Fibroblast of the aortic adventitia (primary cell): Measurements from ENCODE around the gene MS4A15. TPM values are rescaled to one million over a fixed set of nuclear protein-coding genes. Genes with fewer than 3 reads are reported as not detected.
"Not testable (repeated sequence)": the region's sequence is repeated elsewhere in the genome, so short reads cannot be mapped to it uniquely, and the experiment has no call there.

Source experiments
- DNase-seq: peaks from one replicate; pipeline ENCODE4 v3.0.0-alpha.2; 2010; ENCODE audit warnings: low read depth
- H3K4me3 ChIP-seq: 2 replicates; pipeline ENCODE4 v1.5.1; 2011; ENCODE audit warnings: low read depth, mild to moderate bottlenecking, control low read depth, low read length, moderate library complexity
- total RNA-seq: library from RNA; depleted of rRNA; stranded (reverse); fragments of >200 nt; gene quantifications from 2 replicates; pipeline ENCODE4 v1.2.3, GENCODE V29; 2012; ENCODE audit warnings: low replicate concordance
- TF ChIP-seq, protein P1 (sequence below): IDR thresholded peaks from 2 replicates; pipeline ENCODE4 v1.5.1; 2011; ENCODE audit warnings: mild to moderate bottlenecking, low read length, control low read depth, inconsistent platforms; ENCODE audit not compliant: insufficient read depth

MS4A15 gene
- total RNA-seq, 1 donor = not detected

DNA sequence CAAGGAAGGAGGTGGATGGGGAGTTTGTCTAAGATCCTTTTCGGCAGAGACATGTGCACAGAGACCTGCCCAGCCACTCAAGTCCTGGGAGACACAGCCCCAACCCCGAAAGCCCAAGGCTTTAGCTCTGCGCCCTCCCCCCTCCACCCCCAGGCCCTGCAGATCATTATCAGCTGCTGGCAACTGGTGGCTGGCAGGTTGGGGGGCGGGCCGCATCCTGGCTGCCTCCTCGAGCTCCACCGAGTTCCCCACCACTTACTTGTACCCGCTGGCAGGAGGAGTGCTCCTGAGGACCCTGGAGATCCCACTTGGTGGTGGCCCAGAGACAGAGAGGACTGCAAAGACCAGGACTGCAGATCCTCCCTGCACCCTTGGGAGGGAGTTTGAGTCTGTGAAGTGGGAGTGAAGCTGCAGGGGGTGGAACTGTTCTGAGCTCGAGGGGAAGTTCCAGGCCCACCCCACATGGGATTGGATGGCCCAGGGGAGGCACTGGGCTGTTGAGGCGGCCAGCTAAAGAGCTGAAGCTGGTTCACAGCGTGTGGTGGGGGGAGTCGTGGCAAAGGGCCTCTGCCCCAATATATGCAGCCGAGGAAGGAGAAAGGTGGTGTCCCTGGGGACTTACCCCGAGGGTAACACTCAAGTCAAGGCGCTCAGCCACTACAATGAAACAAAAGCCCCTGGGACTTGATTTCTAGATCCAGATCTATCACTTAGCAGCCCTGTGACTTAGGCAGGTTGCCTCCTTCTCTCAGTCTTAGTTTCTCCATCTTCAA is 65.3 kb downstream of the MS4A15 start:
- no peak overlapping the region for H3K4me3 ChIP-seq
- no peak for DNase-seq
- TF ChIP-seq, protein P1, sequence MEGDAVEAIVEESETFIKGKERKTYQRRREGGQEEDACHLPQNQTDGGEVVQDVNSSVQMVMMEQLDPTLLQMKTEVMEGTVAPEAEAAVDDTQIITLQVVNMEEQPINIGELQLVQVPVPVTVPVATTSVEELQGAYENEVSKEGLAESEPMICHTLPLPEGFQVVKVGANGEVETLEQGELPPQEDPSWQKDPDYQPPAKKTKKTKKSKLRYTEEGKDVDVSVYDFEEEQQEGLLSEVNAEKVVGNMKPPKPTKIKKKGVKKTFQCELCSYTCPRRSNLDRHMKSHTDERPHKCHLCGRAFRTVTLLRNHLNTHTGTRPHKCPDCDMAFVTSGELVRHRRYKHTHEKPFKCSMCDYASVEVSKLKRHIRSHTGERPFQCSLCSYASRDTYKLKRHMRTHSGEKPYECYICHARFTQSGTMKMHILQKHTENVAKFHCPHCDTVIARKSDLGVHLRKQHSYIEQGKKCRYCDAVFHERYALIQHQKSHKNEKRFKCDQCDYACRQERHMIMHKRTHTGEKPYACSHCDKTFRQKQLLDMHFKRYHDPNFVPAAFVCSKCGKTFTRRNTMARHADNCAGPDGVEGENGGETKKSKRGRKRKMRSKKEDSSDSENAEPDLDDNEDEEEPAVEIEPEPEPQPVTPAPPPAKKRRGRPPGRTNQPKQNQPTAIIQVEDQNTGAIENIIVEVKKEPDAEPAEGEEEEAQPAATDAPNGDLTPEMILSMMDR = no peak

DNA sequence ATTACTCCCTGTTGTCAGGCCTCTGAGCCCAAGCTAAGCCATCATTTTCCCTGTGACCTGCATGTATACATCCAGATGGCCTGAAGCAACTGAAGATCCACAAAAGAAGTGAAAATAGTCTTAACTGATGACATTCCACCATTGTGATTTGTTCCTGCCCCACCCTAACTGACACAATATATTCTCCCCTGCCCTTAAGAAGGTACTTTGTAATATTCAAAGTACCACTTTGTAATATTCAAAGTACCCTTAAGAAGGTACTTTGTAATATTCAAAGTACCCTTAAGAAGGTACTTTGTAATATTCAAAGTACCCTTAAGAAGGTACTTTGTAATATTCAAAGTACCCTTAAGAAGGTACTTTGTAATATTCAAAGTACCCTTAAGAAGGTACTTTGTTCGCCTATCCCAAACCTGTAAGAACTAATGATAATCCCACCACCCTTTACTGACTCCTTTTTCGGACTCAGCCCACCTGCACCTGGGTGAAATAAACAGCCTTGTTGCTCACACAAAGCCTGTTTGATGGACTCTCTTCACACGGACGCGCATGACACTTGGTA is 67.2 kb downstream of the MS4A15 start:
- not testable (repeated sequence) for DNase-seq, H3K4me3 ChIP-seq

DNA sequence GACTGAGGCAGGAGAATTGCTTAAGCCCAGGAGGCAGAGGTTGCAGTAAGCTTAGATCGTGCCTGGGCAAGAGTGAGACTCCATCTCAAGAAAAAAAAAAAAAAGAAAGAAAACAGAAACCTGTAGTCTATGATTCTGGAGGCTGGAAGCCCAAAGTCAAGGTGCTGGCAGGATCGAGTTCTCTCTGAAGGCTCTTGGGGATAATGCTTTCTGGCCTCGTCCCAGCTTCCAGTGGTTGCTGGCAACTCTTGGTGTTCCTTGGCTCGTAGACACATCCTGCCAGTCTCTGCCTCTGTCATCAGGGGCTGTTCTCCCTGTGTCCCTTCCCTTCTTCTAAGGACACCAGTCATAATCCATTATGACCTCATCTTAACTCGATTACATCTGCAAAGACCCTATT is 68.5 kb downstream of the MS4A15 start:
- no peak for DNase-seq
- TF ChIP-seq, protein P1 = no peak
- H3K4me3 ChIP-seq = no peak overlapping the region

DNA sequence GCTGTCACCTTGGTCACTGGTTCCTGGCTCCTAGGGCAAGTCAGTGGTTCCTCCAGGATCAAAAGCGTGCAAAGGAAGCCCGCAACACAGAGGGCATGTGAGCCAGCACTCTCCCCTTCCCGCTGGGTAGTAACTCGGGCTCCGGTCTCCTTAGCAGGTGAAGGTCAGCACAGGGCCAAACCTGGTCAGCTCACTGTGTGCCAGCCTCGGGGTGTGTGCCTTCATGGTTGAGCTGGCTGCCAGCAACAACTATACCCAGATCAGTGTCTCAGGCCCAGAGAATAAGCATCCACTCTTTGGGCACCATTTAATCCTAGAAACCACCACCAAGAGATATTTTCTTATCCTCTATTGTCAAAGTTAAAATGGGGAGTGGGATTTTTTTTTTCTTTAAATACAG is 69.1 kb downstream of the MS4A15 start:
- TF ChIP-seq, protein P1 = no peak
- H3K4me3 ChIP-seq = no peak overlapping the region
- no peak for DNase-seq

Other genes with a start within 250 kb of the MS4A15 start
- not detected in 2 replicates for gene MS4A13, start 241.5 kb upstream of the MS4A15 start, total RNA-seq
- 0.49 TPM in 1 of 2 replicates, not detected in the other for gene MS4A8, start 57.3 kb upstream of the MS4A15 start, total RNA-seq
- not detected in 2 replicates for gene MS4A18, start 32.1 kb upstream of the MS4A15 start, total RNA-seq
- gene MS4A10, start 28.5 kb downstream of the MS4A15 start, total RNA-seq = not detected in 2 replicates
- 3.6 and 12.0 TPM in 2 replicates for gene CCDC86, start 85.2 kb downstream of the MS4A15 start, total RNA-seq
- gene PTGDR2, start 99.1 kb downstream of the MS4A15 start, total RNA-seq = not detected in 2 replicates
- gene ZP1, start 110.7 kb downstream of the MS4A15 start, total RNA-seq = not detected in 2 replicates
- gene PRPF19, start 149.7 kb downstream of the MS4A15 start, total RNA-seq = 19.5 and 53.1 TPM in 2 replicates
- 29.3 and 44.1 TPM in 2 replicates for gene TMEM109, start 157.3 kb downstream of the MS4A15 start, total RNA-seq
- gene TMEM132A, start 167.6 kb downstream of the MS4A15 start, total RNA-seq = 3.7 and 17.9 TPM in 2 replicates
- 6.8 and 18.2 TPM in 2 replicates for gene SLC15A3, start 195.3 kb downstream of the MS4A15 start, total RNA-seq
- not detected in 2 replicates for gene CD6, start 214.8 kb downstream of the MS4A15 start, total RNA-seq